NCI-H82 treated with DMSO at 0.1 percent for 48 hours (cell line): Measurements from ENCODE around the gene NR2F1-AS1.

Source experiments
- DNase-seq: peaks from one replicate; lab custom pipeline; 2025; ENCODE audit not compliant: unreplicated experiment; lab: John Stamatoyannopoulos, UW

Gene NR2F1-AS1

DNA sequence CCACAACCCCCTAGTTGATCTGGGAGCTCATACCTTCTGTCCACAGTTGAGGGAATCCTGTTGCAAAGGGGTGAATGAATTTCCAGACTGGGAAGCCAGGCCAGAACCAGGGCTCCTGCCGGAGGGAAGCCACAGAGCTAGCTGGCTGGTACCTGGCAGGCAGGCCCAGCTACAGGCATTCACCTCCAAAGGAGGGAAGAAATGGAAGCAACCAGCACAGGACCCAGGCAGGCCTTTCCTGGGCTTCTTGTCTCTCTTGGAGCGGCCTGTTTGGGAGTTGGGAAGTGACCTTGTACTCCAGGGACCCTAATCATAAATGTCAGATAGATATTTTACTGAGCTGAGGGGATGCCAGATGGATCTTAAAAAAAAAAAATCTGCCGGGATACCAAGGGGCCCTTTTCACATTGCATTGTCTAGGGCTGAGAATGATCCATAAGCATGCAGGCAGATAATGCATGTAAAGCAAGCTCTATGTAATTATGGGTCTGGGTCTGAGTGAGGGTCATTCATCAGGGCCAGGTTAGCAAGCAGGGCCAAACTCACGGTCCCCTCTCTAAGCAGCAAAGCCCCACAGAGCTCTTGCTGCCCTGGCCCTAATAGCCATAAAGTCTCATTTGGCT lies 10.4 kb upstream of the NR2F1-AS1 start:
- DNase-seq: no peak

DNA sequence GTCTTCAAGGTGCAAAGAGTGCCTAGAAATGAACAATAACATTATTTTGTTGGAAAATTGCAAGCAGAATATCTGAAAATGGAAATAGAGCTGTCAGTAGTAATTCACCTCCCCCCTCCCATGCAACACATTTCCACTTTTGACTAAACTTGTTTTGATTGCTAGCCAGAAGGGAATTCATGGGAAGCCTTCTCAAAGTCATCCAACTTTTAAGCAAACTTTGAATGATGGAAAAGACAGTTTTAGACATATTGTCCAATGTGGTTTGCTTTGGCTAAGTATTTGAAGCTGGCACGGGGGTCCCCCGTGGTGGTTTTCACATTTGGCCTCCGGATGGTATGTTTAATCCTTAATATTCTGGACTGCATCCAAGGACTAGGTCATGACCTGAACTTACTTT lies 9.5 kb upstream of the NR2F1-AS1 start:
- no peak for DNase-seq

DNA sequence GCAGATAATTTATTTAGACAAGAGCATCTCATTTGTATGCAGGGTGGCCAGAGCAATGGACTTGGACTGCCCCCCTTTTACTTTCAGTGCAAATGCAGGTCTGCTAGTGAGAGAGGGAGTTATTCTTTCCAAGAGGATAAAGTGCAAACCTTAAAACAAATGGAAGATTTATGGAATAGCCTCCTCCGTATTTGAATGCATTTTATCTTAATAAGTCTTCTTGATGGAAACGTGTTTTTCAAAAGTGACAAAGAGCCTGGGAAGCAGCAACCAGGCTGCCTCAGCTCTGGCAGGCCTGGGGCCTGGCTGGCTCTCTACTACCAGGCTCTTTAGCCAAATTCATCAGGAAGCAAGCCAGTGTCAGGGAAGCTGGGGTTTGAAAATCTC lies 8.8 kb upstream of the NR2F1-AS1 start:
- DNase-seq: no peak

DNA sequence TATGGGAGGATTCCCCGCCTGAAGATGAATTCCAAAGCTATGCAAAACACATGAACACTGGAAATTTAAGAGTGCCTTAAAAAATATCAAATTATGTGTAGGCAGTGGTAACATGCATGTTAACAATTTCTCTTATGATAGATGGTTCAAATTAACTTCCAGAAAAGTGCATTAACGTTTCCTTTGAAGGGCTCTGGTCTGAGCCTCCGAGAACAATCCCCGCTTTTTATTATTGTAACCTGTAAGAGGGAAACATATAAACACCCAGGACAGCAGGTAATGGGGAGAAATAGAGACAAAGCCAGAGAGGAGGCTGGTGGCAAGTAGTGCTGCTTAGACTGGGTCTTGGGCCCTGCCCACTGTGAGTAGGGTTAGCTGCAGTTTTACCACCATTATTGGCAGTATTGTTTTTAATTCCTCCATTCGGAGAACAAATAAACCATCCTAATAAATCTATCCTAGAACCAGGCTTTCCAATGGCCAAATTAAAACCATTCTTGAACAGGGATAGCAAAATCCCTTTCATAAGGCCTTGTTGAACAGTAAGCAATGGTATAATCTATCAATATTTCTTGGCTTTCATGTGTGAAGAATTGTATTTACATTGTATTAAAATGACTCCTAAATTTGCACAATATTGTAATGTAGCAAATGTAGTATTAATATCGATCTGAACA lies 8.3 kb upstream of the NR2F1-AS1 start:
- no peak for DNase-seq

DNA sequence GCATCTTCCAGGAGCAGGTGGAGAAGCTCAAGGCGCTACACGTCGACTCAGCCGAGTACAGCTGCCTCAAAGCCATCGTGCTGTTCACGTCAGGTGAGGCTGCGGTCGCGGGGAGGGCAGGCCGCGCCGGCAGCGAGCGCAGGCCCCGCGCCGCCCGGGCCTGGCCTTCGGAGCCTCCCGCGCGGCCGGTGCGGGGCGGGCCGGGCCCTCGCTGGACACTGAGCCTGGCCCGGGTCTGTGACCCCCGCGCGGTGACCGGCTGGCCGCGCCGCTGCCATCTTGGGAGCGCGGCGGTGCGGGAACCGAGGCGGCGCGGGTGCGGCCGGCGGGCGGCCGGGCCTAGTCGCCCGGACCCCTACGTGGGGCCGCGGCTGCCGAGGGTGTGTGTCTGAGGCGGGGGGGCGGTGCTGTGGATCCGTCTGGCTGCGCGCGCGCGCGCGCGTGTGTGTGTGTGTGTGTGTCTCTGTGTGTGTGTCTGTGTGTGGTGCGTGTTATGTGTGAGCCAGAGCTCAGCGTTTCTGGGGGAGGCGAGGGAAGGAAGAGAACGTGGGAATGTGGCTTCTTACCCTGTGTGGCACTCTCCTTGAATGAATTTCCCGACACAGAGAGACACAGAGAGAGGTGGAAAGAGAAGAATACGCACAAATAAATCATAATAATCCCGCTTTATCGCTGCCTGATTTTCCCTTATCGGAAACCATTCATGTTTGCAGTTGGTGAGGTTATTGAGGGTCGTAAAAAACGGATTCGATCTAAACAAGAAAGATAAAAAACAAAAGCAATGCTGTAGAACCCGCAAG lies 7.5 kb upstream of the NR2F1-AS1 start:
- DNase-seq: no peak

DNA sequence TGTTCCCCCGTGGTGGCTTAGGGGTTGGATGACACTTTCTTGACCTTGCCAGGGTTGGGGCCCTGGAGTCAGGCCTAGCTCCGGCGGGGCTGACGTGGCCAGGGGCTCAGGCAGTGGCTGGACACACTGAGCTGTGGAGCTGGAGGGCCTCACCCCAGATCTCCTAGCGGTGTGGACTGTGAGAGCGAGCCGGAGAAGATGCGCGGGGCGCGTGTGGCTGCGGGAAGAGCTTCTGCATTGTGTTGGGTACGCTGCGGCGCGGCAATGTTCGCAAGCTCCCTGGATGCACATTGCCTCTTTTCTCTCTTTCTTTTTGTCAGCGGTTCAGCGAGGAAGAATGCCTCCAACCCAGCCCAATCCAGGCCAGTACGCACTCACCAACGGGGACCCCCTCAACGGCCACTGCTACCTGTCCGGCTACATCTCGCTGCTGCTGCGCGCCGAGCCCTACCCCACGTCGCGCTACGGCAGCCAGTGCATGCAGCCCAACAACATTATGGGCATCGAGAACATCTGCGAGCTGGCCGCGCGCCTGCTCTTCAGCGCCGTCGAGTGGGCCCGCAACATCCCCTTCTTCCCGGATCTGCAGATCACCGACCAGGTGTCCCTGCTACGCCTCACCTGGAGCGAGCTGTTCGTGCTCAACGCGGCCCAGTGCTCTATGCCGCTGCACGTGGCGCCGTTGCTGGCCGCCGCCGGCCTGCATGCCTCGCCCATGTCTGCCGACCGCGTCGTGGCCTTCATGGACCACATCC lies 6.8 kb upstream of the NR2F1-AS1 start:
- no peak for DNase-seq

DNA sequence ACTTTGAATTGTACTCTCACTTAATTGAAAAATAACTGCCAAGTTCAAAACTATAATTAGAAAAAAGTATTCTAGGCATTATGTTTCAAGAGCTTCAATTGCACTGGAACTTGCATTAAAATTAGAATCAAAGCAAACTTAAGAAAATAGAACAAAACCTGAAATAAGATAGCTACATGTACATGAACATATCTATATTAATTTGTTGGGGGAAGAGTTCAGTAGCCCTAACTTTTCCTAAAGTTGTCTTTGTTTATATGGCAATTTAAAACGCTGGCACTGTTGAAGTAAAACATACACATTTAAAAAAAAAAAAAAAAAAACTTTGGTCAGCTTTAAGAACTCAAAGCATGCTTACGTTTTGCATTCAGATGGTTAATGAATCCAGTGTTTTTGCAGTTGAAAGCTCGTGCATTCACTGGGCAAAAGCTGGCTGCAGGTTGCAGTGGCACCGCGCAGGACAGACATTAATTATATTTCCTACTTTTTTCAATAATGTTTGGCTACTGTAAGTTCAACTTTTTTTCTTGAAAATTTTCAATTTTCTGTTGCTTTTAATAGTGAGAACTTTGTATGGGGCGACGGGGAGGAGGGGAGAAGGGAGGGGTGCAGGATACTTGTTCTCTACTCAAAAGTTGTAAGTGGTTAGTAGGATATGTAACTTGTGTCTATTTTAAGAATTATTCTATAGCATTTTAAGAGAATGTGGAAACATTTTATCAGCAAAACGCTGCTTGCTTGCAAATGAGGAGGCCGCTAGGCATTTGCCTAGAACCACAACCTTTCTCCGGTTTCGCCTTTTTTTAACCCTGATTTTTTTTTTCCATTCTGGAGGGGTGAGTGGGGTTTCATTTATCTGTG lies 5.9 kb upstream of the NR2F1-AS1 start:
- no peak for DNase-seq

DNA sequence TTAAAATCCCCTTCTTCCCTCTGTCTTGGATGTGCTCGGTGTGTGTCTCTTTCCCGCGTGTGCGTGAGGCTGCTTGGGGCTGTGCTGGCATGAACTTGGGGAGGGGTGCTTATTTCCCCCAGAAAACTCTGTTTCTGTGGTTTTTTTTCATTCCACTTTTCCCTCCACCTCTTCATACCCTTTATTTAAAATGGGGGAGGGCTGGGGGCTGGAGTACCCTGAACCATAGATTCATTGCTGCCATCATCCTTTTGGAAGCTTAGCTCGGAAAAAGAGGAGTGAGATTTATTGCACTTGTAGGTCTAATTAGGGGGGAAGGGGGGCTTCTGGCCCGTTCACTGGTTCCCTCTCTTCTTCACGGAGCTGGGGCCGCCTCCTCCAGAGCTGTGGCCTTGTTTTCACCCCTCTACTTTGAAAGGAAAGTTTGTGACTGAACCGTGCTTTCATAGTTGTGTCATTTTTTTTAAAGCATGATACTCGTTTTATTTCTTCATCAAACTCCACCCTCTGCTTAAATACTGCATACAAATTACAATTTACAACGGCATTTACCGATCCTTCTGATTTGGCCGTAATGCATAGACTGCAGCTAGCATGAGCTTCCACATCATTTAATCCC lies 4.9 kb upstream of the NR2F1-AS1 start:
- DNase-seq: no peak

DNA sequence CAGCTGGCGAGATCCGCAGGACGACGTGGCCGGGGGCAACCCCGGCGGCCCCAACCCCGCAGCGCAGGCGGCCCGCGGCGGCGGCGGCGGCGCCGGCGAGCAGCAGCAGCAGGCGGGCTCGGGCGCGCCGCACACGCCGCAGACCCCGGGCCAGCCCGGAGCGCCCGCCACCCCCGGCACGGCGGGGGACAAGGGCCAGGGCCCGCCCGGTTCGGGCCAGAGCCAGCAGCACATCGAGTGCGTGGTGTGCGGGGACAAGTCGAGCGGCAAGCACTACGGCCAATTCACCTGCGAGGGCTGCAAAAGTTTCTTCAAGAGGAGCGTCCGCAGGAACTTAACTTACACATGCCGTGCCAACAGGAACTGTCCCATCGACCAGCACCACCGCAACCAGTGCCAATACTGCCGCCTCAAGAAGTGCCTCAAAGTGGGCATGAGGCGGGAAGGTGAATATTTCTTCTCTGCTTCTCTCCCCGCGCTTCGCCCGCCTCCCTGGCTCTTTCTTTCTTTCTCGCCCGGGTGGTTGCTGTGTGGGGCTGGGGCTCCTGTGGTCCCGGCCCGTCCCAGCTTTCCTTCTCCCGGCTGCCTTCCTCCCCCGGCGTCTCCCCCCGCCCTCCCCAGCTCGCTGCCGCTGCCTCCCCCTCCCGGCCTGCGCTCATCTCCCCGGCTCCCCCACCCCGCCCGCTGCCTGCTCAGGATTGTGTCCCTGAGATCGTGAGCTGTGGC lies 4.2 kb upstream of the NR2F1-AS1 start:
- DNase-seq: no peak

DNA sequence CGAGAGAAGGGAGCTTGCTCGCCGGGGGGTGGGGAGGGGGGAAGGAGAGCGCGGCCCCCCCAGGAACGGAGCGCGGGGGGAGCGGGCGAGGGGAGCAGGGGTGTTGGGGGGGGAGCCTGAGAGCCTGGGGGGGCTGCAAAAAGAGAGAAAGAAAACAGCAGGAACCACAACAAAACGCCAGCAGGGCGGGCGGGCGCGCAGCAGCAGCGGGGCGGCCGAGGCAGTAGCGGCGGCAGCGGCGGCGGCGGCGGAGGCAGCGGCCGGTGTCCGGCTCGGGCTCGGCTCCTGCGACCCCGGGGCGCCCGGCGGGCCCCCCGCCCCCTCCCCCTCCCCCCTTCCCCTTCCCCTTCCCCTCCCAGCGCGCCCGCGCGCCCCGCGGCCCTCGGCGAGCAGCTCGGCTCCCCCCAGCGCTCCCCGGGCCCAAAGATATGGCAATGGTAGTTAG lies 3.6 kb upstream of the NR2F1-AS1 start:
- no peak for DNase-seq

DNA sequence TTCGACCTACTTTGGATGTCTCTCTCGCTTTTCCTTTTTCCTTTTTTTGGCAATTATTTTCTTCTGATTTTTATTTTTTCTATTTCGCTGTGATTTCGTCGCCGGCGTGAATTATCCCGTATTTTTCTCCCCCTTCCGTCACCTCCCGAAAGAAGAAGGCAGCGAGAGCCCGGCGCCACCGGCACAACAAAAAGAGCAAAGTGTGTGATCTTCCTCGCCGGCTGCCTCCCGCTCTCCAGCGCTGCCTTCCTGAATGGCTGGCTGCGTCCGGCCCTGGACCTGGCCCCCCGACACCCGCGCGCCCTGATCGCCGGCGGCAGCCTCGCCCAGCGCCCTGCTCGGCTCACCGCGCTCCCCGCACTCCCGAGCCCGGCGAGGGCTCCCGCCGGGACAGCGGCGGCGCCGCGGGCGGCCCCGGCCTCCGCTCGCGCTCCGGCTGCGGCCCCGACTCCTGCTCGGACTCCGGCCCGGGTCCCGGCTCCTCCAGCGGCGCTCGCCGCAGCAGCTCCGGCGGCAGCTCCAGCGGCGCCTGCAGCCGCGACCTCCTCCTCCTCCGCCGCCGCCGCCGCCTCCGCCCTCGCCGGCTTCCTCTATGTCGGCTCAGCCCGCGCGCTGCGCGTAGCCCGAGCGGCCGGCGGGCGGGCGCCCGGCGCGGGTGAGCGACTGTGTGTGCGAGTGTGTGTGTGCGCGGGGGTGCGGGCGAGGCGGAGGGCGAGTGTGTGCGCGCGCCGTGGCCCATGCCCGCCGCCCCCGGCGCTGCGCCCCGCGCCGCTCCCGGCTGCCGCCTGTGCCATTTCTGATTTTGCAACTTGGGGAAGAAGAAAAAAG lies 3.0 kb upstream of the NR2F1-AS1 start:
- no peak for DNase-seq

DNA sequence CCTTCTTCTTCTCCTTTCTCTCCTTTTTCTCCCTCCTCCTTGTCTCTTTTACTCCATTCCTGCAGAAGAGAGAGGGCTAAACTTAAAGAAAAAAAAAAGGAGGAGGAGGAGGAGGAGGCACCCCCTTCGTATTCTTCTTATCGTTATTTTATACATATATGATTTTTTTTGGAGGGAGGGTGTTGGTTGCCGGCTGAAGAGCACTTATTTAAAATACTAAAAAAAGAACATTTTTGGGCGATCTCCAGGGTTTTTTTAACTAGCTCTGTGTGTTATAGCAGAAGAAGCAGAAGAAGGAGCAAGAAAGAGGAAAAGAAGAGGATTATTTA lies 2.4 kb upstream of the NR2F1-AS1 start:
- no peak for DNase-seq

DNA sequence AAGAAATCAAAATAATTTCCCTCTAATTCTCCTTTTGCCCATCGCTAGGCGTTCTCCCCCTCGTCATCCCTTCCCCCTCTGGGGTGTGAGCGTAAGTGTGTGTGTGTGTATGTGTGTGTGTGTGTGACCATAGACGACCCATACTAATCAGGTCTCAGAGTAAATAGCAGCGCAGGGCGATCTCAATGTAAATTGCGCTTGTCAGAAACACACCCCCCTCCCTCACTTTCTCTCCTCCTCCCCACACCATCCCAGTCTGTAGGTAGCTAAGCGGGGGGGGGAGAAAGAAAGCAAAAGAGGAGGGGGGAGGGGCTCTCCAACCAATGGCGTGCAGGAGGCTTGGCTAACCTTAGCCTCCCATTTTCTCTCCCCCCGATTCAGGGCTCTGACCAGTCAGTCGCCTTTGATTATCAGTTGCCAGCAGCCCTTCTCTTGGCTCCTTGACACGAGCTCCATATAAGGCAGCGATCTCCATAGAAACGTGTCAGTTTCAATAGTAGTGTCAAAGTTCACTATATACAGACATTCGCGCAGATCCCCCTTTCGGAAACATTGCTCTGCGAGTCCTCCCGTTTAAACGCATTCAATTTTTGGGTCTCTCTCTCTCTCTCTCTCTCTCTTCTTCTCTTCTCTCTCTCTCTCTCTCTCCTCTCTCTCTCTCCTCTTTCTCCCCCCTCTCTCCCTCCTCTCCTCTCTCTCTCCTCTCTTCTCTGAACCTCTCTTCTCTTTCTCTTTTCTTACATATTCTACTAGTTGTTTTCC lies 1.8 kb upstream of the NR2F1-AS1 start, which contains the start of gene NR2F1:
TSS of gene NR2F1 (plus strand) at position 546 of the 762 bp plus-strand sequence. CDS start 1,802 bp downstream, outside the sequence.
- peak; percentile 33 for DNase-seq

DNA sequence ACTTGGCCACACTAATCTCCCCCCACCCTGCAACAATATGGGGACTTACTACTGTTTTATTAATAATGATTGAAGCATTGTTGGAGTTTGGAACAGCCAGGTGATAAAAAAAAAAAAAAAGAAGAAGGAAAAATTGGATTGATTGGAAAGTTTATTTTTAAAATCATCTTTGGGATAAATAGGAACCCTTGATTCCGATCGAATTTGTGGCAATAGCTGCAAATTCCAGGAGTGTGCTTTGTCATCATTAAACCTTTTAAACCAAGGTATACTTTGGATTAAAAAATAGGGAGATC lies 1.1 kb upstream of the NR2F1-AS1 start:
- no peak for DNase-seq

DNA sequence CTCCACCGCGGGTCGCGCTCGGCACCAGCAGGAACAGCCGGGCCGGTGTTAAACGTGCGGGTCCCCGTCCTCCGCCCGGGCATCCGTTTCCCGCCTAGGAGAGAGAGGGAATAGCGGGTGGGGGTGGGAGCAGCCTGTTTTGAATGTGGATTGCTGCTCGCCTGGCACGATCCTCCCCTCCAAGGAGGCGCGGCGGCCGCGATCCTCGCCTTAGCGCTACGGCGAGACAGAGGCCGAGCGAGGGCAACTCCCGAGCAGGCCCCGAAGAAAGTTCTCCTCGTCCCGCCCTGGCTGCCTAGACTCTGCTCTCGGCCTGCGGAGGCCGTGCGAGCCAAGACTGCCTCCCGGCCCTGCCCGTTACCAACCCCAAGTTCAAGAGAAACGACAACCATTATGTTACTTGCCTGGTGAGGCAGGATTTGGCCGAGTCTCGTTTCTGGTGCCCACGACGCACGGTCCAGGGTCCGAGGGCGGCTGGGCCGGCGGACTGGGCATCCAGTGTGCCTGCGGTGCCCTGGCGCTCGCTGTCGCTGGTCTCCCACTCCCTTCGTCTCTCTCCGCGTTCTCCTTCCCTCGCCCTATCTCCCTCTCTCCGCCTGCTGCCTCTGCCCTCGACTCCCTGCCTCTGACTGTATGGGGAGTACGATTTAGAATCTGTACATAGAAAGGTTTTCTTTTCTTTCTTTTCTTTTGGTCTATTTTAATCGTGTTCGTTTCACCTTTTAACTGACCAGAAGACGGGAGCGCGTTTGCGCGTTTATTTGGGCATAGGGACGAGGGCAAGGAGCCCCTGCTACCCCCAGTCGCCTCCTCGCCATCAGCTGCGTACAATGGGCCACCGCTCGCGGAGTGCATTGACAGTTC lies 724 bp downstream of the NR2F1-AS1 start:
- no peak for DNase-seq

DNA sequence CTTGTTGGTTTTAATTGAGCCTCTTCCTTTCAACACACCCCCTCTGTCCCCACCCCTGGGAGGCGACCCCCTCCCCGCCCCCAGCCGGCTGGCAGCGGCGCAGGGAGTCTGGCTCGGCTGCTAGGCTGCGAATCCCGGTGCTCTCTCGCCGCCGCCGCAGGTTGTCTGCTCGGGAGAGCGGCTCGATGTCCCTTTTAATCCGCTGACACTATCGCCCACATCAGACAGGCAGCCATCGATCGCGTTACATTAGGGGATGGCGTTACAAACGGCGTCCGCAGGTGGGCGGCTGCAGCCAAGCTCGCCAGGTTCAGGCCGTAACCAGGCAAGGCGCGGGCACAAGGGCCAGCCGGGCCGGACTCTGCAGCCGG lies 1.3 kb downstream of the NR2F1-AS1 start:
- no peak for DNase-seq
